ENCODE measurements around the gene FDX2.

DNA sequence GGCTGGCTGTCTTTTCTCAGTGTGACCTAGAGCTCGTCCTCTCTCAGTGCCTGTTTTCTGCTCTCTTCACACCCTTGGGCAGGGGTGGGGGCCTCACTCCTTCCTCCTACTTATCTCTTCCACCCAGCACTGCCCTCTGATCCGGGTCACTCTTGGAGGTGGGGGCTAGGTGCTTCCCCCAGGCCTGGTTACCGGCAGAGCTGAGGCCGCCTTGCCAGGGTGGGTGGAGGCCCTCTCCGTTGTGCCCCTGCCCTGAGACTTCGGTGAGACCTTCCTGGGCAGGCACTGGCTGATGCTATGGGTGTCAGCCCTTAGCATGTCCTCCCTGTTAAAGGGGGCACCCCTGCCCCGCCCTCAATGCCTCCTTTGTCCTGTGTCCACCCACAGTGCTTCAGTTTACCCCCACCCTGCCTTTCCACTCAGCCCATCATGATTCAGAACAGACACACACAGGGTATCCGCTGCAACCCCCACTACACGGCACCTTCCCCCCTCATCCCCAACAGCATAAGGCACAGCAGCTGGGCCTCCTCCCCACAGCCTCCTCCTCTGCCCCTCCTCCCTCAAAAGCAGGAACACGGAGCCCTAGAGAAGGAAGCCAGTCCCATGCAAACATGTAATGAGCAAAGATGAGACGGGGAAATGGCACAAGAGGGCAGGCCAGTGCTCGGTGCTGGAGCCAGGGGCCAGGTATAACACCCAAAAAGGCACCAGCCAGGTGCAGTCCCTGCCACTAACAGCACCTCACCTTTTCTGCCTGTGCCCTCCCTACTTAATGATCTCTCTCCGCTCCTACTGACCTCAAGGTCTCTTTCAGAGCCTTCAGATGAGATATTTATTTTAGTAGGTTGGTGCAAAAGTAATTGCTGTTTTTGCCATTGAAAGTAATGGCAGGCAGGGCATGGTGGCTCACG, 16.0 kb downstream of the FDX2 start:
- TF ChIP-seq, protein P1, sequence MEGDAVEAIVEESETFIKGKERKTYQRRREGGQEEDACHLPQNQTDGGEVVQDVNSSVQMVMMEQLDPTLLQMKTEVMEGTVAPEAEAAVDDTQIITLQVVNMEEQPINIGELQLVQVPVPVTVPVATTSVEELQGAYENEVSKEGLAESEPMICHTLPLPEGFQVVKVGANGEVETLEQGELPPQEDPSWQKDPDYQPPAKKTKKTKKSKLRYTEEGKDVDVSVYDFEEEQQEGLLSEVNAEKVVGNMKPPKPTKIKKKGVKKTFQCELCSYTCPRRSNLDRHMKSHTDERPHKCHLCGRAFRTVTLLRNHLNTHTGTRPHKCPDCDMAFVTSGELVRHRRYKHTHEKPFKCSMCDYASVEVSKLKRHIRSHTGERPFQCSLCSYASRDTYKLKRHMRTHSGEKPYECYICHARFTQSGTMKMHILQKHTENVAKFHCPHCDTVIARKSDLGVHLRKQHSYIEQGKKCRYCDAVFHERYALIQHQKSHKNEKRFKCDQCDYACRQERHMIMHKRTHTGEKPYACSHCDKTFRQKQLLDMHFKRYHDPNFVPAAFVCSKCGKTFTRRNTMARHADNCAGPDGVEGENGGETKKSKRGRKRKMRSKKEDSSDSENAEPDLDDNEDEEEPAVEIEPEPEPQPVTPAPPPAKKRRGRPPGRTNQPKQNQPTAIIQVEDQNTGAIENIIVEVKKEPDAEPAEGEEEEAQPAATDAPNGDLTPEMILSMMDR (IDR thresholded peaks at IDR 0.05), result no peak
- TF ChIP-seq POLR2AphosphoS5 (IDR thresholded peaks at IDR 0.05; ENCODE audit: low read depth, low read length), result no peak
- TF ChIP-seq, protein P2, sequence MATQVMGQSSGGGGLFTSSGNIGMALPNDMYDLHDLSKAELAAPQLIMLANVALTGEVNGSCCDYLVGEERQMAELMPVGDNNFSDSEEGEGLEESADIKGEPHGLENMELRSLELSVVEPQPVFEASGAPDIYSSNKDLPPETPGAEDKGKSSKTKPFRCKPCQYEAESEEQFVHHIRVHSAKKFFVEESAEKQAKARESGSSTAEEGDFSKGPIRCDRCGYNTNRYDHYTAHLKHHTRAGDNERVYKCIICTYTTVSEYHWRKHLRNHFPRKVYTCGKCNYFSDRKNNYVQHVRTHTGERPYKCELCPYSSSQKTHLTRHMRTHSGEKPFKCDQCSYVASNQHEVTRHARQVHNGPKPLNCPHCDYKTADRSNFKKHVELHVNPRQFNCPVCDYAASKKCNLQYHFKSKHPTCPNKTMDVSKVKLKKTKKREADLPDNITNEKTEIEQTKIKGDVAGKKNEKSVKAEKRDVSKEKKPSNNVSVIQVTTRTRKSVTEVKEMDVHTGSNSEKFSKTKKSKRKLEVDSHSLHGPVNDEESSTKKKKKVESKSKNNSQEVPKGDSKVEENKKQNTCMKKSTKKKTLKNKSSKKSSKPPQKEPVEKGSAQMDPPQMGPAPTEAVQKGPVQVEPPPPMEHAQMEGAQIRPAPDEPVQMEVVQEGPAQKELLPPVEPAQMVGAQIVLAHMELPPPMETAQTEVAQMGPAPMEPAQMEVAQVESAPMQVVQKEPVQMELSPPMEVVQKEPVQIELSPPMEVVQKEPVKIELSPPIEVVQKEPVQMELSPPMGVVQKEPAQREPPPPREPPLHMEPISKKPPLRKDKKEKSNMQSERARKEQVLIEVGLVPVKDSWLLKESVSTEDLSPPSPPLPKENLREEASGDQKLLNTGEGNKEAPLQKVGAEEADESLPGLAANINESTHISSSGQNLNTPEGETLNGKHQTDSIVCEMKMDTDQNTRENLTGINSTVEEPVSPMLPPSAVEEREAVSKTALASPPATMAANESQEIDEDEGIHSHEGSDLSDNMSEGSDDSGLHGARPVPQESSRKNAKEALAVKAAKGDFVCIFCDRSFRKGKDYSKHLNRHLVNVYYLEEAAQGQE (IDR thresholded peaks at IDR 0.05; ENCODE audit: insufficient read depth in 1 of 2, low read depth in 2 of 2, low read length in 1 of 2), result no peak
- no peak for TF ChIP-seq TCF7L2 (IDR thresholded peaks at IDR 0.05; ENCODE audit: low read depth, low read length)

Measured in Panc1 (cell line).